ENCODE measurements around the gene GPAM.

Gene GPAM

GRCh38 chr10:112137154-112137987 lies 46.2 kb downstream of the GPAM start:
- Histone ChIP-seq H3K27me3 (ENCODE audit: control insufficient read depth in 2 of 2, insufficient read depth in 2 of 2, low read length in 2 of 2) (peaks cover 0 to 2% of the 10 kb centered on the region in 2 donors), H3K27ac (ENCODE audit: low read depth in 2 of 2, low read length in 2 of 2) (no peak overlapping the region), H3K4me1 (ENCODE audit: control insufficient read depth in 2 of 2, insufficient read depth in 2 of 2, low read length in 2 of 2) (no peaks in the 10 kb centered on the region), H3K36me3 (ENCODE audit: control insufficient read depth in 2 of 2, insufficient read depth in 2 of 2, low read length in 2 of 2) (no peaks in the 10 kb centered on the region), H3K9me3 (ENCODE audit: control insufficient read depth in 2 of 2, low read length in 2 of 2) (no peaks in the 10 kb centered on the region), H3K4me3 (ENCODE audit: low read length in 2 of 2) (no peak overlapping the region), H3K9ac (ENCODE audit: low read depth in 1 of 2, low read length in 2 of 2) (no peak overlapping the region)

GRCh38 chr10:112136486-112137153 lies 46.9 kb downstream of the GPAM start:
- H3K36me3 ChIP-seq (ENCODE audit: control insufficient read depth in 2 of 2, insufficient read depth in 2 of 2, low read length in 2 of 2) = no peaks in the 10 kb centered on the region
- H3K9ac ChIP-seq (ENCODE audit: low read depth in 1 of 2, low read length in 2 of 2) = no peak overlapping the region
- H3K27me3 ChIP-seq (ENCODE audit: control insufficient read depth in 2 of 2, insufficient read depth in 2 of 2, low read length in 2 of 2) = peaks cover 0 to 2% of the 10 kb centered on the region in 2 donors
- no peaks in the 10 kb centered on the region for H3K4me1 ChIP-seq (ENCODE audit: control insufficient read depth in 2 of 2, insufficient read depth in 2 of 2, low read length in 2 of 2)
- H3K27ac ChIP-seq (ENCODE audit: low read depth in 2 of 2, low read length in 2 of 2) = no peak overlapping the region
- H3K9me3 ChIP-seq (ENCODE audit: control insufficient read depth in 2 of 2, low read length in 2 of 2) = no peaks in the 10 kb centered on the region
- no peak overlapping the region for H3K4me3 ChIP-seq (ENCODE audit: low read length in 2 of 2)

- Histone ChIP-seq H3K9me3 (ENCODE audit: control insufficient read depth in 2 of 2, low read length in 2 of 2) (no peaks in the 10 kb centered on the region), H3K27ac (ENCODE audit: low read depth in 2 of 2, low read length in 2 of 2) (no peak overlapping the region), H3K4me3 (ENCODE audit: low read length in 2 of 2) (no peak overlapping the region), H3K9ac (ENCODE audit: low read depth in 1 of 2, low read length in 2 of 2) (no peak overlapping the region), H3K27me3 (ENCODE audit: control insufficient read depth in 2 of 2, insufficient read depth in 2 of 2, low read length in 2 of 2) (peaks cover 0 to 2% of the 10 kb centered on the region in 2 donors), H3K4me1 (ENCODE audit: control insufficient read depth in 2 of 2, insufficient read depth in 2 of 2, low read length in 2 of 2) (no peaks in the 10 kb centered on the region), H3K36me3 (ENCODE audit: control insufficient read depth in 2 of 2, insufficient read depth in 2 of 2, low read length in 2 of 2) (no peaks in the 10 kb centered on the region)
These were observed 48.0 kb downstream of the GPAM start for GRCh38 chr10:112135604-112136003.

GRCh38 chr10:112132435-112132834 lies 51.1 kb downstream of the GPAM start:
- Histone ChIP-seq H3K9ac (ENCODE audit: low read depth in 1 of 2, low read length in 2 of 2) (no peak overlapping the region), H3K36me3 (ENCODE audit: control insufficient read depth in 2 of 2, insufficient read depth in 2 of 2, low read length in 2 of 2) (no peaks in the 10 kb centered on the region), H3K27me3 (ENCODE audit: control insufficient read depth in 2 of 2, insufficient read depth in 2 of 2, low read length in 2 of 2) (peaks cover 0 to 2% of the 10 kb centered on the region in 2 donors), H3K4me3 (ENCODE audit: low read length in 2 of 2) (no peak overlapping the region), H3K4me1 (ENCODE audit: control insufficient read depth in 2 of 2, insufficient read depth in 2 of 2, low read length in 2 of 2) (no peaks in the 10 kb centered on the region), H3K27ac (ENCODE audit: low read depth in 2 of 2, low read length in 2 of 2) (no peak overlapping the region), H3K9me3 (ENCODE audit: control insufficient read depth in 2 of 2, low read length in 2 of 2) (no peaks in the 10 kb centered on the region)

GRCh38 chr10:112131996-112132395 lies 51.6 kb downstream of the GPAM start:
- no peaks in the 10 kb centered on the region for H3K36me3 ChIP-seq (ENCODE audit: control insufficient read depth in 2 of 2, insufficient read depth in 2 of 2, low read length in 2 of 2)
- H3K4me3 ChIP-seq (ENCODE audit: low read length in 2 of 2) = no peak overlapping the region
- H3K9me3 ChIP-seq (ENCODE audit: control insufficient read depth in 2 of 2, low read length in 2 of 2) = no peaks in the 10 kb centered on the region
- H3K9ac ChIP-seq (ENCODE audit: low read depth in 1 of 2, low read length in 2 of 2) = no peak overlapping the region
- no peaks in the 10 kb centered on the region for H3K4me1 ChIP-seq (ENCODE audit: control insufficient read depth in 2 of 2, insufficient read depth in 2 of 2, low read length in 2 of 2)
- peaks cover 0 to 2% of the 10 kb centered on the region in 2 donors for H3K27me3 ChIP-seq (ENCODE audit: control insufficient read depth in 2 of 2, insufficient read depth in 2 of 2, low read length in 2 of 2)
- no peak overlapping the region for H3K27ac ChIP-seq (ENCODE audit: low read depth in 2 of 2, low read length in 2 of 2)

- H3K4me3 ChIP-seq (ENCODE audit: low read length in 2 of 2) = no peak overlapping the region
- no peaks in the 10 kb centered on the region for H3K36me3 ChIP-seq (ENCODE audit: control insufficient read depth in 2 of 2, insufficient read depth in 2 of 2, low read length in 2 of 2)
- H3K27me3 ChIP-seq (ENCODE audit: control insufficient read depth in 2 of 2, insufficient read depth in 2 of 2, low read length in 2 of 2) = peaks cover 0 to 2% of the 10 kb centered on the region in 2 donors
- no peak overlapping the region for H3K27ac ChIP-seq (ENCODE audit: low read depth in 2 of 2, low read length in 2 of 2)
- no peaks in the 10 kb centered on the region for H3K9me3 ChIP-seq (ENCODE audit: control insufficient read depth in 2 of 2, low read length in 2 of 2)
- no peaks in the 10 kb centered on the region for H3K4me1 ChIP-seq (ENCODE audit: control insufficient read depth in 2 of 2, insufficient read depth in 2 of 2, low read length in 2 of 2)
- H3K9ac ChIP-seq (ENCODE audit: low read depth in 1 of 2, low read length in 2 of 2) = no peak overlapping the region
These were observed 52.2 kb downstream of the GPAM start for GRCh38 chr10:112131346-112131745.

GRCh38 chr10:112126901-112127300 lies 56.7 kb downstream of the GPAM start:
- Histone ChIP-seq H3K36me3 (ENCODE audit: control insufficient read depth in 2 of 2, insufficient read depth in 2 of 2, low read length in 2 of 2) (no peaks in the 10 kb centered on the region), H3K27me3 (ENCODE audit: control insufficient read depth in 2 of 2, insufficient read depth in 2 of 2, low read length in 2 of 2) (no peaks in the 10 kb centered on the region), H3K9me3 (ENCODE audit: control insufficient read depth in 2 of 2, low read length in 2 of 2) (no peaks in the 10 kb centered on the region), H3K9ac (ENCODE audit: low read depth in 1 of 2, low read length in 2 of 2) (no peak overlapping the region), H3K4me1 (ENCODE audit: control insufficient read depth in 2 of 2, insufficient read depth in 2 of 2, low read length in 2 of 2) (no peaks in the 10 kb centered on the region), H3K27ac (ENCODE audit: low read depth in 2 of 2, low read length in 2 of 2) (no peak overlapping the region), H3K4me3 (ENCODE audit: low read length in 2 of 2) (no peak overlapping the region)

GRCh38 chr10:112126172-112126571 lies 57.4 kb downstream of the GPAM start:
- H3K4me3 ChIP-seq (ENCODE audit: low read length in 2 of 2) = no peak overlapping the region

GRCh38 chr10:112124866-112125265 lies 58.7 kb downstream of the GPAM start:
- Histone ChIP-seq H3K9me3 (ENCODE audit: control insufficient read depth in 2 of 2, low read length in 2 of 2) (no peaks in the 10 kb centered on the region), H3K4me3 (ENCODE audit: low read length in 2 of 2) (no peak overlapping the region), H3K27me3 (ENCODE audit: control insufficient read depth in 2 of 2, insufficient read depth in 2 of 2, low read length in 2 of 2) (no peaks in the 10 kb centered on the region), H3K9ac (ENCODE audit: low read depth in 1 of 2, low read length in 2 of 2) (no peak overlapping the region), H3K36me3 (ENCODE audit: control insufficient read depth in 2 of 2, insufficient read depth in 2 of 2, low read length in 2 of 2) (no peaks in the 10 kb centered on the region), H3K4me1 (ENCODE audit: control insufficient read depth in 2 of 2, insufficient read depth in 2 of 2, low read length in 2 of 2) (no peaks in the 10 kb centered on the region), H3K27ac (ENCODE audit: low read depth in 2 of 2, low read length in 2 of 2) (no peak overlapping the region)

More at GRCh38 chr10:112126172-112126571, 57.4 kb downstream of the GPAM start:
- Histone ChIP-seq H3K9ac (ENCODE audit: low read depth in 1 of 2, low read length in 2 of 2) (no peak overlapping the region), H3K9me3 (ENCODE audit: control insufficient read depth in 2 of 2, low read length in 2 of 2) (no peaks in the 10 kb centered on the region), H3K4me1 (ENCODE audit: control insufficient read depth in 2 of 2, insufficient read depth in 2 of 2, low read length in 2 of 2) (no peaks in the 10 kb centered on the region), H3K27ac (ENCODE audit: low read depth in 2 of 2, low read length in 2 of 2) (no peak overlapping the region), H3K27me3 (ENCODE audit: control insufficient read depth in 2 of 2, insufficient read depth in 2 of 2, low read length in 2 of 2) (no peaks in the 10 kb centered on the region), H3K36me3 (ENCODE audit: control insufficient read depth in 2 of 2, insufficient read depth in 2 of 2, low read length in 2 of 2) (no peaks in the 10 kb centered on the region)

- Histone ChIP-seq H3K9me3 (ENCODE audit: control insufficient read depth in 2 of 2, low read length in 2 of 2) (no peaks in the 10 kb centered on the region), H3K27ac (ENCODE audit: low read depth in 2 of 2, low read length in 2 of 2) (no peak overlapping the region), H3K4me3 (ENCODE audit: low read length in 2 of 2) (no peak overlapping the region), H3K9ac (ENCODE audit: low read depth in 1 of 2, low read length in 2 of 2) (no peak overlapping the region), H3K4me1 (ENCODE audit: control insufficient read depth in 2 of 2, insufficient read depth in 2 of 2, low read length in 2 of 2) (no peaks in the 10 kb centered on the region), H3K27me3 (ENCODE audit: control insufficient read depth in 2 of 2, insufficient read depth in 2 of 2, low read length in 2 of 2) (no peaks in the 10 kb centered on the region), H3K36me3 (ENCODE audit: control insufficient read depth in 2 of 2, insufficient read depth in 2 of 2, low read length in 2 of 2) (no peaks in the 10 kb centered on the region)
These were observed 60.7 kb downstream of the GPAM start for GRCh38 chr10:112122827-112123226.
